Activated CD8-positive, alpha-beta memory T cell treated with anti-CD3 and anti-CD28 coated beads for 1 hour (primary cell): Measurements from ENCODE around the gene ALKBH8.
A peak's percentile ranks its signal among the peaks of the same experiment; 100 is the strongest.
"Not testable (repeated sequence)": the region's sequence is repeated elsewhere in the genome, so short reads cannot be mapped to it uniquely, and the experiment has no call there.

Source experiments
- DNase-seq, 2 donors: peaks; one replicate each; pipeline ENCODE4 v3.0.0-alpha.2; 2020; ENCODE audit warnings: low read depth in 1 of 2; ENCODE audit errors: extremely low read depth in 1 of 2

ALKBH8 gene

GRCh38 chr11:107579169-107579568 is 13.6 kb upstream of the ALKBH8 start:
- DNase-seq: not testable (repeated sequence)

DNA sequence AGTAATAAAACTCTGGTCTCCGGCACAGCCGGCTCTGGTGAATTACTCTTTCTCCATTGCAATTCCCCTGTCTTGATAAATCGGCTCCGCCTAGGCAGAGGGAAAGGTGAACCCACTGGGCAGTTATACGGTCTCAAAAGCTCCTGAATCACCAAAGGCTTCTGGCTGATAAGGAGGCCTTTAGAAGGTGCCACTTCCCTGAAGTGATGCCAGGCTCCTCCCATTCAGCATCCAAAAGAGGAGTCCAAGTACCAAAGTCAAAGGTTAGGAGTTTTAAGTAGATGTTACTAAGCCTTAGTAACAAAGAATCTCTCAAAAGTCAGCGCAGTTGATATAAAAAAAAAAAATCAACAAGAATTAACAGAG is 11.8 kb upstream of the ALKBH8 start:
- DNase-seq: no peak

DNA sequence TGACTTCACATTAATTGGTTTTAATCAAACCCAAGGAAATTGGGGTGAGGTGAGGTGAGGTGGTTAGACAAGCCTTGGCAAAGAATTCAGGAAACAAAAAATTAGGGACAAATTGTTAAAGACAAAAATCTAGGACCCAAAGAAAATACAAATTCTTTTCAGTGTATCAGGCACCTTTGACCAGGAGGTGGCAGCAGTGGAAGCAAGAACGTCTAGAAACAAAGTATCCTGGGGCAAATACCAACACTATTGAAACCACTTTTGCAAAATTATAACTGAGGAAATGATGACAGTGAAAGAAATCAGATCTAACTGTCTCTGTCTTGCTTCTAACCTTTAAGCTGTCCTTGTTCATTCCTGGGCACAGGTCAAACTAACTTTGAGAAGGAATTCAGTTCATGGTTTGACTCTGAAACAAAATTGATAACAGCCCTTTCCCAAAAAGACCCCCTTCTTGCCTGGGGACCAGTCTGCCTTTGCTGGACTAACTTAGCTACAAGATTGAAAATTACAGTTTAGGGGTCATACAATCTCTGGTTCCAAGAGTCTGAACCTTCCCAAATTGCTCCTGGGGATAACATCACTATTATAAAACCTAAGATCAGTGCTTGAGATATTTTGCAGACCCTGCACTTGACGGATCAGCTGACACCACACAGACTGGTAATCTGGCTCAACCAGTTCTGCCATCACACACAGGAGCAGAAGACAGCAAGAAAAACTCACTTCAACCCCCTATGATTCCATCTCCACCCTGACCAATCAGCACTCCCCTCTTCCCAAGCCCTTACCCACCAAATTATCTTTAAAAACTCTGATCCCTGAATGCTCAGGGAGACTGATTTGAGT is 11.2 kb upstream of the ALKBH8 start:
- DNase-seq: peak in 1 of 2 donors; percentile 36

DNA sequence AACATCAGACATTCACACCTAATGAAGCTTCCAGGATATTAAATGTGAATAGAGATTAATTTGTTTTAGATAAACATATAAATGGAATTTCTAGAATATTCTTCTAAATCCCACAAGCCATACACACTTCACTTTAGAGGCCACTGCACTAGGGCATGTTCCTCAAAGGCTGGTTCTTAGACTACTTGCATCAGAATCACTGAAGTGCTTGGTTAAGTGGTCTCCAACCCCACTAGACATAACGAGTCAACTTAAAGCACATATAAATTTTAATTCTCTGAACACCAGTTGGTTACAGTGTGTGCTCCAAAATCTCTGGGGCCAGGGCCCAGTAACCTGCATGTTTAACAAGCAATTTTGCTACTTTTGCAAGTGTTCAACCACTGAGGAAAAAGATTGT is 7.9 kb upstream of the ALKBH8 start:
- no peak for DNase-seq

DNA sequence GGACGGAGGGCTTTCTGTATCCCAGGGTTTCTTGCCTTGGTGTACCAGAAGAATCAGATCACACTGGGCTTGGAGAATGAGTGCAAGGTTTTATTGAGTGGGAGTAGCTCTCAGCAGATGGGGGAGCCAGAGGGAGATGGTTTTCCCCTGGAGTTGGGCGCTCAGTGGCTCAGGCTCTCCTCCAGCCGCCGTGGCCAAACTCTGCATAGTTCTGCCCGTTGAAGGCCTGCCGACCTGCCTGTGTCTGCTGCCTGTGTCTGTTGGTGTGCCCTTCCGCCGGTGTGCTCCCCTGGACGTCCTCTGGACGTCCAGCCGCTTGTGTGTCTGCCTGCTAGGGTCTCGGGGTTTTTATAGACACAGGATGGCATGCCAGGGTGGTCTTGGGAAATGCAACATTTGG is 4.5 kb upstream of the ALKBH8 start:
- DNase-seq: no peak

- DNase-seq: no peak
These were observed 2.3 kb upstream of the ALKBH8 start for GRCh38 chr11:107567739-107568335.

DNA sequence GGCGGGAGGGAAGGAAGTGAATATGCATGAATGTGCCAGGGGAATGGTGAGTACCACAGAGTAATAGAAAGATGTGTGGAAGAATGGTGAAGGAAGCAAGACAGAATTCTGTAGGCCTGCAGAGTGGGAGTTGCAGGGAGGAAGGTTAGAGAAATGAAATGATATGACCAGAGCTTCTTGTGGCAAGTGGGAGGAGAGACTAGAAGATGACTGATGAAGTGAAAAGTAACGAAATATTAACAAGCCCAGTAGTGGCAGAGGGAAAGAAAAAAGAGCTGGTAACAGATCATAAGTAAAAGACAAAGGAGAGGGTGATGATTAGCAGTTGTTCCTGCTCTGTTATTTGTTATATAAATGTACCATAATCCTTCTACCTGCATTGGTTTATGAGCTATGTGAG is 1.0 kb upstream of the ALKBH8 start:
- no peak for DNase-seq

DNA sequence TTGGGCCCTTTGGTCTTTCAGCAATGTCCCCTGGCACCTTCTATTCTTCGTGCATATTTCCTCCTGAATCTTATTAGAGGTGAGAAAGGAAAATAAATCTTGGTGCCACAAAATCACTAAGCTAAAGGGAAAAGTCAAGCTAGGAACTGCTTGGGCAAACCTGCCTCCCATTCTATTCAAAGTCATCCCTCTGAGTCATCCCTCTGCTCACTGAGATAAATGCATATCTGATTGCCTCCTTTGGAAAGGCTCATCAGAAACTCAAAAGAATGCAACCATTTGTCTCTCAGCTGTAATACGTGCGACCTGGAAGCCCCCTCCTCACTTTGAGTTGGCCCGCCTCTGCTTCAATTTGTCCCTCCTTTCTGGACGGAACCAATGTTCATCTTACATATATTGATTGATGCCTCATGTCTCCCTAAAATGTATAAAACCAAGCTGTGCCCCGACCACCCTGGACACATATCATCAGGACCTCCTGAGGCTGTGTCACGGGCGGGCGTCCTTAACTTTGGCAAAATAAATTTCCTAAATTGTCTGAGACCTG is 493 bp upstream of the ALKBH8 start:
- DNase-seq: not testable (repeated sequence)

DNA sequence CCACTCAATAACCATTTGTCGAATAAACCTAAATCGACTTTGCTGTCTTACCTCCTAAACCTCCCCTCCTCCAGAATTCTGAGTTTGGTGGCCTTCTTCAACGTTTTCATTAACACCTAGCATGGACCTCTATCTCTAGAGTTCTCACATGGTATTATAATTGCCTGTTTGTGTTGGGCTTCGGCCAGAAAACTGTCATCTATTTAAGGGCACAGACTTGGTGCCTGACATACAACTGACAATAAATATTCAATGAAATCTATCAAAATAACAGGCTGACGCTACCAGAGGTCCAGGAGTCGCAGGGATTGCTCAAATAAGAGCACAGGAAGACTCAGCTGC is 687 bp downstream of the ALKBH8 start:
- DNase-seq: no peak

GRCh38 chr11:107563702-107564101 is 1.8 kb downstream of the ALKBH8 start:
- no peak for DNase-seq

DNA sequence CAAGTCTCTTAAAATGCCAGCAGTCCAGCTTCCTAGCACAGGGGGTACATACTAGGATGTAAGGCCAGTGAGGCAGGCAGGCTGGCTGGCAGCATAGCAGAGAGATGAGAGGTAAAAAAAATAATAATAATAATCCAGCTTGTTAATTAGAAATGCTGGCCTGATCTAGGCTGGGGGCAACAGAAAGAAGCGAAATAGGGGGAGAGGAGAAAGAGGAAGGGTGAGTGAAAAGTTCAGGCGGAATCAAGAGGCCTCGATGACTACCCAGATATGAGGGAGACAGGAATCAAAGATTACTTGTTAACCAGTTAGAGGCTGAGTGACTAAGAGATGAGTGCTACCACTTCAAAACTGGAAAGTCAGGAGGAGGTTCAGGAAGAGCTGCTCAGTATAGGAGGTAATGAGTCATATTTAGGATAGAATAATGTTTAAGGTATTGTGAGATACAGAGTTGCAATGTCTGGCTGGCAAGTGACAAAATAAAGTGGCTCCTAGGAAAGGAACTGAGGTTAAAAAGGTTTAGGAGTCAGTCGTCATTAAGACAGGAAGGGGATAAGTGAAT is 2.8 kb downstream of the ALKBH8 start:
- no peak for DNase-seq

GRCh38 chr11:107561688-107562087 is 3.8 kb downstream of the ALKBH8 start:
- no peak for DNase-seq

DNA sequence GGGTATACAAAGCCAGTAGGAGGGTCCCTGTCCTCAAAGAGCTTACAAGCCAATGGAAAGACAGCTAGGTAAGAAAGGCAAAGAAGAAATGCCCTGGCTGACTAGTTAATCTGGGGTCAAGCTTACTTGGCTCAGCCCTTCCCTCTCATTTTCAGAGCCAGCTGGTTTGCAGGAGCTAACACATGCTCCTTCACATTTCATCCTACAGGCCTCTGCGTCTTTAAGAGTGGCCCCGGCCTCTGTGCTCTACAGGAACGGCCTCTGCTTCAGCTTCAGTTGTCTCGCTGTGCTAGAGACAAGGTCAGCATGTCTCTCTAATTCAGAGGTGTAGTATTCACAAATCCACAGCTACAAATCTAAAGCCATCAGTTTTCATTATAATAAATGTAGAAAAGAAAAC is 15.2 kb downstream of the ALKBH8 start:
- no peak for DNase-seq

- no peak for DNase-seq
These were observed 15.6 kb downstream of the ALKBH8 start for GRCh38 chr11:107549954-107550285.

DNA sequence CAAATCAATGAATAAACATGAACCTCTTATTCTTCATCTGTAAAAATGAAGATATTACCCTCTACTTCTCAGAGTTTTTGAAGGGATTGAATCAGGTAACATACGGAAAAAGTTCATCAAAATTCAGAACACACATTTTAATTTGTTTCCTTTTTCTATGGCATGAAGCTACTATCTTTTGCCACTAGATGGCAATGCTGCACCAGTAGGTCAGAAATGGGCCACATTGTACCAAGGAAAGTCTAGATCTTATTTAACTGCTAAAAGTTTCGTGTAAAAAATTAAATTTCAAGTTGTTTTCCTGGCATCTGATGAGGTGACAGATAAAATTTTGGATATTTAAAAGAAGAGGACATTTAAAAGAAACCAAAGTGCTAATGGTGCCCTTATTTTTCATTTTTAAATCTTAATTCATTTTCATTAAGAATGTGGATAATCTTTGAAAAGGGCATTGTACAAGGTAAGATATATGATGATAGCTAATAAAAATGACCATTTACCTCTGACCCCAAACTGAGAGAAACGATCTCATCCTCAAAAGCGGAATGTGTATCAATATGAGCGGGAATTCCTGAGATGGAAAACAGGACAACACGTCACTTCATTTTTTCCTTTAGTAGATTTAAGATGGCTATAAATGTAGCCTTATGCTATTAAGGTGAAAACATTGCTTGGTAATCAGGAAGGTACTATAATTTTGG is 16.1 kb downstream of the ALKBH8 start:
- DNase-seq: no peak

DNA sequence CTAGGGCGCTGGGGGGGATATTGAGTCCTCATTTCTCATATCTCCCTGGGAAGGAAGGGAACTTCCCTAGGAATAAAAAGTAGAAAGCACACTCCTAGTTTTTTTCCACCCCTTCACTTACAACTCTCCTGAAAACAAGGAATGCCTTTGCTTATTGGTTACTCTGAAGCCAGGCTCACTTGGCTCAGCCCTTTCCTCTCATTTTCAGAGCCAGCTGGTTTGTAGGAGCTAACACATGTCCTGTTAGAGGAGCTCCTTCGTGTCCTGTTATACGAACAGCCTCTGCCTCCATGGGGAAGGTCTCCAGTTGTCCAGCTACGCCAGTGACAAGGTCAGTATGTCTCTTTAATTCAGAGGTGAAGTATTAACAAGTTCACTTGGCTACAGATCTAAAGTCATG is 17.6 kb downstream of the ALKBH8 start:
- no peak for DNase-seq

GRCh38 chr11:107545101-107545514 is 20.4 kb downstream of the ALKBH8 start:
- DNase-seq: no peak

DNA sequence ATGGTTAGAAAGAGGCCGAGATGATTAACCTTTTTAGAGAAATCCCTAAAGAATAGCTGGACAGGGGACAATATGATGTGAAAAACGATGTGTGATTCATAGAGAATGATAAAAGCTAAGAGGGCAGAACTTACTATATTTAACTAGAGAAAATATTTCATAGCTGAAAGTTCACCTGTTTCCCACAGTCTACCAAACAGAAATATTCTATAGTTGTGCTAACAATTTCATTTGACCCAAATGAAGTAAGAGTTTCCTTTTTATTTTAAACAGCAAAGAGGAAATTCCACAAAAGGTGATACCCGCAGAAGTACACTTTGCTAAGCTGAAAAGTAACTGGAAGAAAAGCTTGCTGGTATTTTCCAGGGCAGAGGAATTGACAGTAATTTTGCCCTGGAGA is 26.7 kb downstream of the ALKBH8 start:
- DNase-seq: no peak

- no peak for DNase-seq
These were observed 27.3 kb downstream of the ALKBH8 start for GRCh38 chr11:107538239-107538638.

GRCh38 chr11:107537155-107537554 is 28.4 kb downstream of the ALKBH8 start:
- not testable (repeated sequence) for DNase-seq

DNA sequence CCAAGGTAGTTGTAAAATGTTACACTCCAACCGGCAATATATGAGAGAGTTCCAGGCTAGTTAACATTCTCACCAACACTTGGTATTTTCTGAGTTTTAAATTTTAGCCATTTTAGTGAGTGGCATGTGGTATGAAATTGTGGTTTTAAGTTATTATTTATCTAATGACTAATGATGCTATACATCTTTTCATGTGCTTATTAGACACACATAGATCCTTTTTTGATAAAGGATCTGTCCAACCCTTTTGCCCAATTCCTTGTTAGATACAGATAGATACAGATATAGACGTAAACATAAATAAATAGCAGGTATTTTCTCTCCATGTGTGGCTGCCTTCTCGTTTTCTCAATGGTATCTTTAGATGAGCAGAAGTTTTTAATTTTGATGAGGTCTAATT is 39.3 kb downstream of the ALKBH8 start:
- no peak for DNase-seq

DNA sequence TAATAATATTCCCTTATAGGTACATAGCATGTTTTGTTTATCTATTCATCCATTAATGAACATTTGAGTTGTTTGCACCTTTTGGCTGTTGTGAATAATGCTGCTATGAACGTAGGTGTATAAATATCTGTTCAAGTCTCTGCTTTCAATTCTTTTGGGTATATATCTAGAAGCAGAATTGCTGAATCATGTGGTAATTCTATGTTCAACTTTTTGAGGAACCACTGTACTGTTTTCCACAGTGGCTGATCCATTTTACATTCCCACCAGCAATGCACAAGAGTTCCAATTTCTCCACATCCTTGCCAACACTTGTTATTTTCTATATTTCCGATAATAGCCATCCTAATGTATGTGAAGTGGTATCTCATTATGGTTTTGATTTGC is 56.7 kb downstream of the ALKBH8 start:
- DNase-seq: no peak
